HepG2 (cell line): ENCODE data around the gene PPP2R5C. TPM values are rescaled to one million over a fixed set of nuclear protein-coding genes. Genes with fewer than 3 reads are reported as not detected.

Source experiments
- AGO2 ChIP-seq: fragments of 200-400 bp; formaldehyde crosslinking; optimal IDR thresholded peaks from 2 replicates; pipeline ENCODE3; 2017; ENCODE audit warnings: mild to moderate bottlenecking, low read depth, low read length, moderate library complexity
- DZIP1 ChIP-seq: sonication (generic); formaldehyde crosslinking; IDR thresholded peaks from 2 replicates; pipeline ENCODE4 v1.5.0; 2020; ENCODE audit warnings: mild to moderate bottlenecking, missing genetic modification reagents
- EEA1 ChIP-seq: sonication (generic); formaldehyde crosslinking; IDR thresholded peaks from 2 replicates; pipeline ENCODE4 v1.5.1; 2020; ENCODE audit warnings: mild to moderate bottlenecking, missing genetic modification reagents, borderline replicate concordance
- HMG20B ChIP-seq: conservative IDR thresholded peaks from 2 replicates; pipeline ENCODE4 v1.6.1; 2016; ENCODE audit warnings: missing genetic modification reagents, missing compliant biosample characterization
- JARID2 ChIP-seq: sonication (generic); formaldehyde crosslinking; IDR thresholded peaks from 2 replicates; pipeline ENCODE4 v1.8.1; 2023; ENCODE audit warnings: missing genetic modification reagents, inconsistent platforms; ENCODE audit not compliant: insufficient replicate concordance
- KDM5B ChIP-seq: sonication (generic); formaldehyde crosslinking; IDR thresholded peaks from 2 replicates; pipeline ENCODE4 v1.4.0; 2020; ENCODE audit warnings: missing genetic modification reagents, mild to moderate bottlenecking, borderline replicate concordance
- KLF9 ChIP-seq: IDR thresholded peaks from 2 replicates; pipeline ENCODE4 v1.6.1; 2016; ENCODE audit warnings: low read depth
- MIER3 ChIP-seq: IDR thresholded peaks from 2 replicates; pipeline ENCODE4 v1.6.1; 2016; ENCODE audit warnings: missing compliant biosample characterization, borderline replicate concordance
- MTA1 ChIP-seq: sonication (generic); formaldehyde crosslinking; IDR thresholded peaks from 2 replicates; pipeline ENCODE4 v1.4.0; 2020; ENCODE audit warnings: missing genetic modification reagents, mild to moderate bottlenecking, borderline replicate concordance
- NFKBIZ ChIP-seq: IDR thresholded peaks from 2 replicates; pipeline ENCODE4 v1.6.1; 2018; ENCODE audit warnings: missing genetic modification reagents, missing compliant biosample characterization
- PITX1 ChIP-seq: sonication (generic); formaldehyde crosslinking; IDR thresholded peaks from 2 replicates; pipeline ENCODE4 v1.5.1; 2020; ENCODE audit warnings: mild to moderate bottlenecking, missing genetic modification reagents
- SOX5 ChIP-seq: IDR thresholded peaks from 2 replicates; pipeline ENCODE4 v1.6.1; 2016; ENCODE audit warnings: borderline replicate concordance
- STAT5B ChIP-seq: sonication (generic); formaldehyde crosslinking; IDR thresholded peaks from 2 replicates; pipeline ENCODE4 v1.4.0; 2020; ENCODE audit warnings: missing genetic modification reagents
- SUZ12 ChIP-seq: fragments of 150-350 bp; IDR thresholded peaks from 2 replicates; pipeline ENCODE4 v1.6.1; 2014; ENCODE audit warnings: low read depth, low read length
- ZNF207 ChIP-seq: fragments of 450-650 bp; IDR thresholded peaks from 2 replicates; pipeline ENCODE4 v1.6.1; 2016; ENCODE audit warnings: antibody characterized with exemption, borderline replicate concordance
- ZNF768 ChIP-seq: sonication (generic); formaldehyde crosslinking; IDR thresholded peaks from 2 replicates; pipeline ENCODE4 v1.4.0; 2020; ENCODE audit warnings: missing genetic modification reagents
- polyA plus RNA-seq, 8 experiments: library from polyadenylated mRNA; depleted of rRNA in 3 of 8; stranded (reverse) in 7 of 8; unstranded in 1 of 8; fragments of >200 nt; fragmentation: Illumina TruSeq in 4 of 8; extraction: Trizol in 4 of 8; gene quantifications; 2 replicates each; pipeline versions ENCODE4 v1.2.1 to v1.2.3, GENCODE V29; 2011 to 2016; ENCODE audit warnings: low read depth in 4 of 8, missing spikeins in 1 of 8, mixed read lengths in 1 of 8; ENCODE audit not compliant: insufficient read depth in 1 of 8
- total RNA-seq, 5 experiments: library from RNA; depleted of rRNA; stranded (reverse); fragments of >200 nt; fragmentation: Illumina TruSeq; extraction: Trizol; gene quantifications; 2 replicates each; pipeline ENCODE4 v1.2.3, GENCODE V29; 2016; ENCODE audit warnings: low read depth in 1 of 5
- TF ChIP-seq, protein P1 (sequence below): sonication (generic); formaldehyde crosslinking; IDR thresholded peaks from 2 replicates; pipeline ENCODE4 v1.8.0; 2022; ENCODE audit warnings: mild to moderate bottlenecking, missing genetic modification reagents; ENCODE audit not compliant: insufficient replicate concordance
- TF ChIP-seq, protein P2 (sequence below): sonication (generic); formaldehyde crosslinking; IDR thresholded peaks from 2 replicates; pipeline ENCODE4 v1.4.0; 2020; ENCODE audit warnings: missing genetic modification reagents, borderline replicate concordance

Gene PPP2R5C
- total and polyA plus RNA-seq, 2 of the 13 experiments (the other 11 are each of a cell fraction or from before 2014, with no cell fraction given) = 74.3 to 78.5 TPM

GRCh38 chr14:101731187-101732080, 30.1 kb upstream of the PPP2R5C start (continued):
- TF ChIP-seq EEA1 (CRISPR knock-in tag) = 0 out of 2 replicates have a peak, but pooled peaks have one; percentile 79
- no peak for TF ChIP-seq NFKBIZ (CRISPR knock-in tag)
- no peak for TF ChIP-seq JARID2 (CRISPR knock-in tag)
- TF ChIP-seq KDM5B (CRISPR knock-in tag) = peak; percentile 57; the same call in 1 of the 2 replicates
- no peak for TF ChIP-seq ZNF768 (CRISPR knock-in tag)
- TF ChIP-seq, protein P1, sequence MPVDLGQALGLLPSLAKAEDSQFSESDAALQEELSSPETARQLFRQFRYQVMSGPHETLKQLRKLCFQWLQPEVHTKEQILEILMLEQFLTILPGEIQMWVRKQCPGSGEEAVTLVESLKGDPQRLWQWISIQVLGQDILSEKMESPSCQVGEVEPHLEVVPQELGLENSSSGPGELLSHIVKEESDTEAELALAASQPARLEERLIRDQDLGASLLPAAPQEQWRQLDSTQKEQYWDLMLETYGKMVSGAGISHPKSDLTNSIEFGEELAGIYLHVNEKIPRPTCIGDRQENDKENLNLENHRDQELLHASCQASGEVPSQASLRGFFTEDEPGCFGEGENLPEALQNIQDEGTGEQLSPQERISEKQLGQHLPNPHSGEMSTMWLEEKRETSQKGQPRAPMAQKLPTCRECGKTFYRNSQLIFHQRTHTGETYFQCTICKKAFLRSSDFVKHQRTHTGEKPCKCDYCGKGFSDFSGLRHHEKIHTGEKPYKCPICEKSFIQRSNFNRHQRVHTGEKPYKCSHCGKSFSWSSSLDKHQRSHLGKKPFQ (CRISPR knock-in tag) = peak; percentile 65
- TF ChIP-seq ZNF207 = no peak
- no peak for TF ChIP-seq AGO2
- no peak for TF ChIP-seq HMG20B
- TF ChIP-seq, protein P2, sequence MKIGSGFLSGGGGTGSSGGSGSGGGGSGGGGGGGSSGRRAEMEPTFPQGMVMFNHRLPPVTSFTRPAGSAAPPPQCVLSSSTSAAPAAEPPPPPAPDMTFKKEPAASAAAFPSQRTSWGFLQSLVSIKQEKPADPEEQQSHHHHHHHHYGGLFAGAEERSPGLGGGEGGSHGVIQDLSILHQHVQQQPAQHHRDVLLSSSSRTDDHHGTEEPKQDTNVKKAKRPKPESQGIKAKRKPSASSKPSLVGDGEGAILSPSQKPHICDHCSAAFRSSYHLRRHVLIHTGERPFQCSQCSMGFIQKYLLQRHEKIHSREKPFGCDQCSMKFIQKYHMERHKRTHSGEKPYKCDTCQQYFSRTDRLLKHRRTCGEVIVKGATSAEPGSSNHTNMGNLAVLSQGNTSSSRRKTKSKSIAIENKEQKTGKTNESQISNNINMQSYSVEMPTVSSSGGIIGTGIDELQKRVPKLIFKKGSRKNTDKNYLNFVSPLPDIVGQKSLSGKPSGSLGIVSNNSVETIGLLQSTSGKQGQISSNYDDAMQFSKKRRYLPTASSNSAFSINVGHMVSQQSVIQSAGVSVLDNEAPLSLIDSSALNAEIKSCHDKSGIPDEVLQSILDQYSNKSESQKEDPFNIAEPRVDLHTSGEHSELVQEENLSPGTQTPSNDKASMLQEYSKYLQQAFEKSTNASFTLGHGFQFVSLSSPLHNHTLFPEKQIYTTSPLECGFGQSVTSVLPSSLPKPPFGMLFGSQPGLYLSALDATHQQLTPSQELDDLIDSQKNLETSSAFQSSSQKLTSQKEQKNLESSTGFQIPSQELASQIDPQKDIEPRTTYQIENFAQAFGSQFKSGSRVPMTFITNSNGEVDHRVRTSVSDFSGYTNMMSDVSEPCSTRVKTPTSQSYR (CRISPR knock-in tag) = no peak
- no peak; the same call in 1 of the 2 replicates for TF ChIP-seq MIER3
- TF ChIP-seq SUZ12 = no peak
- 0 out of 2 replicates have a peak, but pooled peaks have one; percentile 3 for TF ChIP-seq KLF9
- TF ChIP-seq DZIP1 (CRISPR knock-in tag) = no peak
- TF ChIP-seq SOX5 = peak; percentile 77
- no peak for TF ChIP-seq MTA1 (CRISPR knock-in tag)
- peak; percentile 34; the same call in 1 of the 2 replicates for TF ChIP-seq PITX1
- no peak for TF ChIP-seq STAT5B (CRISPR knock-in tag)
